ENCODE data around the gene NRN1. TPM values are rescaled to one million over a fixed set of nuclear protein-coding genes. Genes with fewer than 3 reads are reported as not detected.
"Not testable (repeated sequence)": the region's sequence is repeated elsewhere in the genome, so short reads cannot be mapped to it uniquely, and the experiment has no call there.

The NRN1 gene
- polyA plus RNA-seq (2013, experiment 1 of 2) = 0.55 TPM
- 0.89 TPM for polyA plus RNA-seq (2013, experiment 2 of 2)

GRCh38 chr6:6006428-6007365, at the start of gene NRN1:
TSS of gene NRN1 (minus strand) at chr6:6006925. CDS start at chr6:6006749, 176 bp downstream.
- no peak within 1 kb of the TSS for H3K9ac ChIP-seq (ENCODE audit: low read depth, low read length)
- H3K27ac ChIP-seq (ENCODE audit: low read depth, low read length) = no peak within 1 kb of the TSS
- under 1% methylated on average over 51 of the region's 51 CpGs for WGBS
- H3K4me3 ChIP-seq (ENCODE audit: low read length) = peak within 1 kb of the TSS; percentile 69
- H3K27me3 ChIP-seq (ENCODE audit: insufficient read depth, low read length) = peaks cover 95% of the 10 kb centered on the region
- H3K9me3 ChIP-seq (ENCODE audit: insufficient read depth, low read depth, low read length) = no peaks in the 10 kb centered on the region
- peaks cover 24% of the 10 kb centered on the region for H3K4me1 ChIP-seq (ENCODE audit: insufficient read depth, low read length)
- no peaks in the 10 kb centered on the region for H3K36me3 ChIP-seq (ENCODE audit: insufficient read depth, low read length)

DNA sequence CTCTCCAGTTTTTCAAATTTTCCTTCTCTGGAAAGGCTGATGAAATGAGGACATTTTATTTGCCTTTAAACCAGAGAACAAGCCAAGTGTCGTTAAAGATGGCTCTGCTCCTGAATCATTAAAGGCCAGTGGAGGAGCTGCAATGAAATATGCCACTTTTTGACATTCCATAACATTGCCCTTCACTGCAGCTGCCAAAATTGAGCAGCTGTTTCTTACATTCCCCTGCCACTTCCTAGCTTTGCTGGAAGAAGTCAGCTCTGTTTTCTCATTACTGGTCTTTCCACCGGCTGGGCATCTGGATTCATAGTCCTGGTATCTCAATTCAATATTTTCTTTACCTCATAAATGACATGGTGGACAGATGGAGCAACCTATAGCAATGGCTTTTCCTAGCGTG, 45.5 kb upstream of the NRN1 start:
- Histone ChIP-seq H3K9me3 (ENCODE audit: insufficient read depth, low read depth, low read length) (peaks cover 10% of the 10 kb centered on the region), H3K9ac (ENCODE audit: low read depth, low read length) (no peak overlapping the region), H3K4me3 (ENCODE audit: low read length) (no peak overlapping the region), H3K27me3 (ENCODE audit: insufficient read depth, low read length) (no peaks in the 10 kb centered on the region), H3K36me3 (ENCODE audit: insufficient read depth, low read length) (no peaks in the 10 kb centered on the region), H3K27ac (ENCODE audit: low read depth, low read length) (no peak overlapping the region), H3K4me1 (ENCODE audit: insufficient read depth, low read length) (no peaks in the 10 kb centered on the region)
- 92% methylated on average over 3 of the region's 3 CpGs for WGBS

DNA sequence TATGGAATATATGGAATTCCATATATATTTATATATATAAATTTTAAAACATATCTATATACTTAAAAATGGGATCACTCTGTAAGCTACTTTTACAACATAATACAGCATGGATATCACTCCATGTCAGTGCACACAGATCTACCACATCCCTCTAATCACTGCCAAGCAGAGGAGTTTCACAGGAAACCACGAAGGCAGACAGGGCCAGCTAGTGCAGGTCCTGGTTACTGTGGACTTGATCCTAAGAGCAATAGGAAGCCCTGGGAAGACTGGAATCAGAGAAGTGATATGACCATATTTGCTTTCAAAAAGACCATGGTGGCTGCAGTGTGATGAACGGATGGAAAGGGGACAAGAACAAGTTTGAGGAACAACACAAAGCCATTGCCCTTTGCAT, 40.0 kb upstream of the NRN1 start:
- H3K9me3 ChIP-seq (ENCODE audit: insufficient read depth, low read depth, low read length) = peaks cover 10% of the 10 kb centered on the region
- H3K4me3 ChIP-seq (ENCODE audit: low read length) = no peak overlapping the region
- H3K27me3 ChIP-seq (ENCODE audit: insufficient read depth, low read length) = no peaks in the 10 kb centered on the region
- H3K27ac ChIP-seq (ENCODE audit: low read depth, low read length) = no peak overlapping the region
- no peaks in the 10 kb centered on the region for H3K4me1 ChIP-seq (ENCODE audit: insufficient read depth, low read length)
- H3K9ac ChIP-seq (ENCODE audit: low read depth, low read length) = no peak overlapping the region
- no peaks in the 10 kb centered on the region for H3K36me3 ChIP-seq (ENCODE audit: insufficient read depth, low read length)
- WGBS = 93% methylated on average over 2 of the region's 2 CpGs

DNA sequence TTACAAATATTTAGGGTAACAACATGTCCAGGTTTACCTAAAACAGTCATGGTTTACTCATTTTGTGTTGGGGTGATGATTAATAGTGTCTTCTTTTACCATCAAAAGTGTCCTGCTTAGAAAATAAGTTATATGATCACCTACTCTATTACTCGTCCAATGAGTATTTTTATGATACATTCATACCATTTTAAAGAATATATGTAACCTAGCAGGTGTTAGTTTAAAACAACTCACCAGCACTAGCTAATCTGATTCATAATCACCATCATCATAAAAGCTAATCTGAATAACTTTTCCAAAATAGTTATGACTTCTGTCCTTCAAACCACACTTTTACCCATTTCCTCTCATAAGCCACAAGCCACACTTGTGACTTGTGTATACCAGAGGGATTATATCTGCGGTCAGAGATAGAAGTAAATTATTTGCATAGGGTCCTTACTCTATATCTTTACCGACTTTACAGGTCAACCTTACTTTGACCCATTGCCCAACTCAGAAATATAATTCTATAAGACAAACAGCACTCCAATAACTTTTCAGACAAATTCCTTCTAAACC, 33.3 kb upstream of the NRN1 start:
- Histone ChIP-seq H3K4me3 (ENCODE audit: low read length) (no peak overlapping the region), H3K36me3 (ENCODE audit: insufficient read depth, low read length) (no peaks in the 10 kb centered on the region), H3K27me3 (ENCODE audit: insufficient read depth, low read length) (no peaks in the 10 kb centered on the region), H3K4me1 (ENCODE audit: insufficient read depth, low read length) (no peaks in the 10 kb centered on the region), H3K9ac (ENCODE audit: low read depth, low read length) (no peak overlapping the region), H3K9me3 (ENCODE audit: insufficient read depth, low read depth, low read length) (no peaks in the 10 kb centered on the region), H3K27ac (ENCODE audit: low read depth, low read length) (no peak overlapping the region)
- WGBS = 86% methylated on average over 1 of the region's 3 CpGs

DNA sequence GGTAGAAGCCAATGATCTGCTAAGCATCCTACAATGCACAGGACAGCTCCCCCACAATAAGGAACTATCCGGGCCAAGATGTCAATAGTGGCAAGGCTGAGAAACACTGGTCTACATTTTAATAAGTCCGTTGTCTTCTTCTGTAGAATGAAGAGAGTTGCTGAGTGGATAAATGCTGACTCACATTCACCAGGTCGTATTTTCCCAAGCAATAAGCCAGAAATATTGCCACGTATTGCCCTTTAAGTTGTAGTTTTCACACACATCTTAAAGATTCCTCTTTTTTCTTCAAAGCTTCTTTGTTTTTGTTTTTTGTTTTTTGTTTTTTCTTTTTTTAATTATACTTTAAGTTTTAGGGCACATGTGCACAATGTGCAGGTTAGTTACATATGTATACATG, 30.5 kb upstream of the NRN1 start:
- Histone ChIP-seq H3K9me3 (ENCODE audit: insufficient read depth, low read depth, low read length) (no peaks in the 10 kb centered on the region), H3K4me3 (ENCODE audit: low read length) (no peak overlapping the region), H3K27me3 (ENCODE audit: insufficient read depth, low read length) (no peaks in the 10 kb centered on the region), H3K27ac (ENCODE audit: low read depth, low read length) (no peak overlapping the region), H3K36me3 (ENCODE audit: insufficient read depth, low read length) (no peaks in the 10 kb centered on the region), H3K4me1 (ENCODE audit: insufficient read depth, low read length) (no peaks in the 10 kb centered on the region), H3K9ac (ENCODE audit: low read depth, low read length) (no peak overlapping the region)
- 90% methylated on average over 4 of the region's 4 CpGs for WGBS

GRCh38 chr6:6033858-6034257, 27.1 kb upstream of the NRN1 start:
- H3K27me3 ChIP-seq (ENCODE audit: insufficient read depth, low read length) = no peaks in the 10 kb centered on the region
- H3K4me3 ChIP-seq (ENCODE audit: low read length) = no peak overlapping the region
- no peak overlapping the region for H3K9ac ChIP-seq (ENCODE audit: low read depth, low read length)
- H3K27ac ChIP-seq (ENCODE audit: low read depth, low read length) = no peak overlapping the region
- H3K9me3 ChIP-seq (ENCODE audit: insufficient read depth, low read depth, low read length) = no peaks in the 10 kb centered on the region
- no peaks in the 10 kb centered on the region for H3K36me3 ChIP-seq (ENCODE audit: insufficient read depth, low read length)
- 93% methylated on average over 3 of the region's 4 CpGs for WGBS
- no peaks in the 10 kb centered on the region for H3K4me1 ChIP-seq (ENCODE audit: insufficient read depth, low read length)

GRCh38 chr6:6026513-6027205, 19.9 kb upstream of the NRN1 start:
- Histone ChIP-seq H3K9me3 (ENCODE audit: insufficient read depth, low read depth, low read length) (no peaks in the 10 kb centered on the region), H3K4me1 (ENCODE audit: insufficient read depth, low read length) (no peaks in the 10 kb centered on the region), H3K4me3 (ENCODE audit: low read length) (no peak overlapping the region), H3K9ac (ENCODE audit: low read depth, low read length) (no peak overlapping the region), H3K27ac (ENCODE audit: low read depth, low read length) (no peak overlapping the region), H3K27me3 (ENCODE audit: insufficient read depth, low read length) (peaks cover 4% of the 10 kb centered on the region; the same call in 1 of the 2 replicates), H3K36me3 (ENCODE audit: insufficient read depth, low read length) (no peaks in the 10 kb centered on the region)
- 100% methylated on average over 2 of the region's 2 CpGs for WGBS

GRCh38 chr6:6025736-6026135, 19.0 kb upstream of the NRN1 start:
- peaks cover 4% of the 10 kb centered on the region; the same call in 1 of the 2 replicates for H3K27me3 ChIP-seq (ENCODE audit: insufficient read depth, low read length)
- 92% methylated on average over 5 of the region's 5 CpGs for WGBS
- H3K9me3 ChIP-seq (ENCODE audit: insufficient read depth, low read depth, low read length) = no peaks in the 10 kb centered on the region
- H3K4me1 ChIP-seq (ENCODE audit: insufficient read depth, low read length) = no peaks in the 10 kb centered on the region
- no peak overlapping the region for H3K4me3 ChIP-seq (ENCODE audit: low read length)
- H3K27ac ChIP-seq (ENCODE audit: low read depth, low read length) = no peak overlapping the region
- H3K36me3 ChIP-seq (ENCODE audit: insufficient read depth, low read length) = no peaks in the 10 kb centered on the region
- H3K9ac ChIP-seq (ENCODE audit: low read depth, low read length) = no peak overlapping the region

DNA sequence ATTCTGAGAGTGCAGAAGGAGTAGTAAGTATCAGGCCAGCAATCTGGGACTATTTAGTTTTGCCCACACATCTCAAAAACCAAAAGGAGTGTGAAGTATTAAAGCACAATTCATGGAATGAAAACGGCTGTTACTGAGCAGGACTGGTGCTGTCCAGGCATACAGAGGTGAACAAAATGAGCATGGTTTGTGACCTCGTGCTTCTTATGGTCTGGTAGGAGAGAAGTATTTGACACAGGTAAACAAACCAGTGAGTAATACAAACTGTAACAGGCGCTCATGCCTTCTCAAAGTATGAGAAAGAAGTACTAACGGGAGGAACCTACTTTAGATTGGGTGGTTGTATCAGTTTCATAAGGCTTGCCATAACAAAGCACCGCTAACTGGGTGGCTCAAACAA, 17.5 kb upstream of the NRN1 start:
- WGBS = 89% methylated on average over 5 of the region's 5 CpGs
- Histone ChIP-seq H3K9ac (ENCODE audit: low read depth, low read length) (no peak overlapping the region), H3K27me3 (ENCODE audit: insufficient read depth, low read length) (peaks cover 4% of the 10 kb centered on the region; the same call in 1 of the 2 replicates), H3K4me1 (ENCODE audit: insufficient read depth, low read length) (no peaks in the 10 kb centered on the region), H3K4me3 (ENCODE audit: low read length) (no peak overlapping the region), H3K27ac (ENCODE audit: low read depth, low read length) (no peak overlapping the region), H3K36me3 (ENCODE audit: insufficient read depth, low read length) (no peaks in the 10 kb centered on the region), H3K9me3 (ENCODE audit: insufficient read depth, low read depth, low read length) (no peaks in the 10 kb centered on the region)

DNA sequence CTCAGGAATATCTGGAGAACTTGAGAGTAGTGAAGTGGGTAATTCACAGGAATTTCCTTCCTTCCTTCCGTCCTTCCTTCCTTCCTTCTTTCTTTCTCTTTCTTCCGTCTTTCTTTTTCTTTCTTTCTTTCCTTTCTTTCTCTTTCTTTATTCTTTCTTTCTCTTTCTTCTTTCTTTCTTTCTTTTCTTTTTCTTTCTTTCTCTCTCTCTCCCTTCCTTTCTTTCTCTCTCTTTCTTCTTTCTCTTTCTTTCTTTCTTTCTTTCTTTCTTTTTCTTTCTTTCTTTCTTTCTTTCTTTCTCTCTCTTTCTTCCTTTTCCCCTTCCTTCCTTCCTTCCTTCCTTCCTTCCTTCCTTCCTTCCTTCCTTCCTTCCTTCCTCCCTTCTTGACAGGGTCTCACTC, 16.1 kb upstream of the NRN1 start:
- not testable (repeated sequence) for H3K4me3 ChIP-seq (ENCODE audit: low read length); H3K9me3 ChIP-seq (ENCODE audit: insufficient read depth, low read depth, low read length); H3K36me3 ChIP-seq (ENCODE audit: insufficient read depth, low read length); H3K27ac ChIP-seq (ENCODE audit: low read depth, low read length); H3K9ac ChIP-seq (ENCODE audit: low read depth, low read length); H3K4me1 ChIP-seq (ENCODE audit: insufficient read depth, low read length)
- peaks cover 10% of the 10 kb centered on the region; the same call in 1 of the 2 replicates for H3K27me3 ChIP-seq (ENCODE audit: insufficient read depth, low read length)
- WGBS = 97% methylated on average over 2 of the region's 2 CpGs
